Small intestine (tissue), 7 donors: ENCODE results near the gene KIF26B. TPM values are rescaled to one million over a fixed set of nuclear protein-coding genes. Genes with fewer than 3 reads are reported as not detected.
A peak's percentile ranks its signal among the peaks of the same experiment; 100 is the strongest.

Source experiments
- DNase-seq, 2 donors: peaks; one replicate each; pipeline versions ENCODE4 v3.0.0 to v3.0.0-alpha.2; 2013
- FAIRE-seq: peaks from 2 replicates; lab custom pipeline; 2012; peaks lifted over from hg19 to GRCh38; lab: Jason Lieb, UNC
- H3K27ac ChIP-seq, 3 donors: one replicate each; pipeline ENCODE4 v1.5.1; 2013; ENCODE audit warnings: low read length in 2 of 3, mild to moderate bottlenecking in 2 of 3, control low read depth in 1 of 3, inconsistent platforms in 1 of 3, low read depth in 1 of 3, moderate library complexity in 1 of 3
- H3K27me3 ChIP-seq, 3 donors: one replicate each; pipeline ENCODE4 v1.6.1; 2013; ENCODE audit warnings: low read length in 3 of 3, inconsistent platforms in 1 of 3; ENCODE audit not compliant: control insufficient read depth in 3 of 3, insufficient read depth in 3 of 3
- H3K36me3 ChIP-seq, 3 donors: one replicate each; pipeline ENCODE4 v1.6.1; 2013; ENCODE audit warnings: low read length in 3 of 3, inconsistent platforms in 1 of 3, low read depth in 1 of 3, mild to moderate bottlenecking in 1 of 3, moderate library complexity in 1 of 3; ENCODE audit not compliant: control insufficient read depth in 3 of 3, insufficient read depth in 2 of 3
- H3K4me1 ChIP-seq, 3 donors: one replicate each; pipeline ENCODE4 v1.6.1; 2013; ENCODE audit warnings: low read length in 2 of 3, inconsistent platforms in 1 of 3, low read depth in 1 of 3, mild to moderate bottlenecking in 1 of 3, moderate library complexity in 1 of 3; ENCODE audit not compliant: control insufficient read depth in 3 of 3, insufficient read depth in 2 of 3
- H3K4me3 ChIP-seq, 3 donors: one replicate each; pipeline ENCODE4 v1.5.1; 2013; ENCODE audit warnings: low read length in 3 of 3, control low read depth in 1 of 3, inconsistent platforms in 1 of 3, low read depth in 1 of 3, mild to moderate bottlenecking in 1 of 3, moderate library complexity in 1 of 3
- H3K9me3 ChIP-seq, 2 donors: one replicate each; pipeline ENCODE4 v1.6.1; 2013; ENCODE audit warnings: low read depth in 1 of 2, low read length in 1 of 2; ENCODE audit not compliant: control insufficient read depth in 2 of 2, insufficient read depth in 1 of 2
- WGBS, 3 donors: extraction: QIAGEN DNeasy Blood & Tissue Kit; methylation state at CpG; one replicate each; pipeline ENCODE4 v1.1.7; 2013; 5-methylcytosine and 5-hydroxymethylcytosine counted together
- polyA plus RNA-seq, 4 donors: library from polyadenylated mRNA; stranded (reverse) in 3 of 4; unstranded in 1 of 4; fragments of 200-250 nt in 3 of 4; fragments of 120-200 nt in 1 of 4; gene quantifications; one replicate each; pipeline versions ENCODE4 v1.2.1 to v1.2.3, GENCODE V29; 2013
- donor health status: healthy with polysubstance abuse.
- donor health status: control.
- donor health status: control.
- donor health status: Bipolar disorder and iron deficiency.
- donor health status: healthy.

Gene KIF26B
- polyA plus RNA-seq, 4 donors = 0.27 to 4.0 (median 1.3) TPM; not detected in 1

GRCh38 chr1:245298781-245299180, 144.0 kb downstream of the KIF26B start:
- no peaks in the 10 kb centered on the region for H3K27me3 ChIP-seq
- WGBS, 3 donors = 78 to 85% (median 82%) methylated on average over 12 of the region's 12 CpGs
- H3K9me3 ChIP-seq = no peaks in the 10 kb centered on the region
- no peak for DNase-seq
- H3K27ac ChIP-seq = no peak overlapping the region
- no peak overlapping the region for H3K4me3 ChIP-seq
- no peaks in the 10 kb centered on the region for H3K4me1 ChIP-seq
- no peak for FAIRE-seq
- H3K36me3 ChIP-seq = no peaks in the 10 kb centered on the region

- Histone ChIP-seq H3K4me3 (no peak overlapping the region), H3K27me3 (no peaks in the 10 kb centered on the region), H3K36me3 (no peaks in the 10 kb centered on the region), H3K27ac (peak overlapping the region in 2 of 3 donors; percentile 7 to 28), H3K4me1 (no peaks in the 10 kb centered on the region), H3K9me3 (no peaks in the 10 kb centered on the region)
- no peak for FAIRE-seq
- no peak for DNase-seq
- WGBS, 3 donors = 60 to 79% (median 78%) methylated on average over 10 of the region's 10 CpGs
Measured at GRCh38 chr1:245301162-245301580, 146.4 kb downstream of the KIF26B start.

GRCh38 chr1:245301921-245302320, 147.1 kb downstream of the KIF26B start:
- H3K27ac ChIP-seq = no peak overlapping the region
- DNase-seq (no peak), FAIRE-seq (no peak)
- H3K4me3 ChIP-seq = no peak overlapping the region
- no peaks in the 10 kb centered on the region for H3K9me3 ChIP-seq
- no peaks in the 10 kb centered on the region for H3K36me3 ChIP-seq
- no peaks in the 10 kb centered on the region for H3K4me1 ChIP-seq
- H3K27me3 ChIP-seq = no peaks in the 10 kb centered on the region
- WGBS, 3 donors = 66 to 84% (median 79%) methylated on average over 4 of the region's 4 CpGs

- no peaks in the 10 kb centered on the region for H3K9me3 ChIP-seq
- no peak overlapping the region for H3K27ac ChIP-seq
- H3K36me3 ChIP-seq = no peaks in the 10 kb centered on the region
- no peak overlapping the region for H3K4me3 ChIP-seq
- DNase-seq (no peak), FAIRE-seq (no peak)
- no peaks in the 10 kb centered on the region for H3K27me3 ChIP-seq
- 81 to 86% (median 82%) methylated on average over 3 of the region's 3 CpGs for WGBS, 3 donors
- H3K4me1 ChIP-seq = no peaks in the 10 kb centered on the region
Measured at GRCh38 chr1:245304698-245305097, 149.9 kb downstream of the KIF26B start.

- FAIRE-seq (no peak), DNase-seq (no peak)
- Histone ChIP-seq H3K4me3 (no peak overlapping the region), H3K4me1 (no peaks in the 10 kb centered on the region), H3K9me3 (no peaks in the 10 kb centered on the region), H3K36me3 (no peaks in the 10 kb centered on the region), H3K27me3 (no peaks in the 10 kb centered on the region), H3K27ac (no peak overlapping the region)
- 85 to 90% (median 86%) methylated on average over 1 of the region's 1 CpG for WGBS, 3 donors
Measured at GRCh38 chr1:245306020-245306419, 151.2 kb downstream of the KIF26B start.

- no peak overlapping the region for H3K4me3 ChIP-seq
- H3K27me3 ChIP-seq = no peaks in the 10 kb centered on the region
- no peak overlapping the region for H3K27ac ChIP-seq
- WGBS, 3 donors = 11 to 41% (median 26%) methylated on average over 12 of the region's 12 CpGs
- DNase-seq (no peak), FAIRE-seq (no peak)
- H3K4me1 ChIP-seq = no peaks in the 10 kb centered on the region
- H3K36me3 ChIP-seq = no peaks in the 10 kb centered on the region
- no peaks in the 10 kb centered on the region for H3K9me3 ChIP-seq
Measured at GRCh38 chr1:245306628-245307410, 152.0 kb downstream of the KIF26B start.

GRCh38 chr1:245310571-245311531, 156.1 kb downstream of the KIF26B start:
- 38 to 79% (median 67%) methylated on average over 22 of the region's 22 CpGs for WGBS, 3 donors
- no peaks in the 10 kb centered on the region for H3K4me1 ChIP-seq
- no peaks in the 10 kb centered on the region for H3K36me3 ChIP-seq
- no peak overlapping the region for H3K4me3 ChIP-seq
- DNase-seq = no peak
- H3K9me3 ChIP-seq = no peaks in the 10 kb centered on the region
- H3K27ac ChIP-seq = peak overlapping the region in 1 of 3 donors; percentile 43
- H3K27me3 ChIP-seq = no peaks in the 10 kb centered on the region
- no peak for FAIRE-seq

DNA sequence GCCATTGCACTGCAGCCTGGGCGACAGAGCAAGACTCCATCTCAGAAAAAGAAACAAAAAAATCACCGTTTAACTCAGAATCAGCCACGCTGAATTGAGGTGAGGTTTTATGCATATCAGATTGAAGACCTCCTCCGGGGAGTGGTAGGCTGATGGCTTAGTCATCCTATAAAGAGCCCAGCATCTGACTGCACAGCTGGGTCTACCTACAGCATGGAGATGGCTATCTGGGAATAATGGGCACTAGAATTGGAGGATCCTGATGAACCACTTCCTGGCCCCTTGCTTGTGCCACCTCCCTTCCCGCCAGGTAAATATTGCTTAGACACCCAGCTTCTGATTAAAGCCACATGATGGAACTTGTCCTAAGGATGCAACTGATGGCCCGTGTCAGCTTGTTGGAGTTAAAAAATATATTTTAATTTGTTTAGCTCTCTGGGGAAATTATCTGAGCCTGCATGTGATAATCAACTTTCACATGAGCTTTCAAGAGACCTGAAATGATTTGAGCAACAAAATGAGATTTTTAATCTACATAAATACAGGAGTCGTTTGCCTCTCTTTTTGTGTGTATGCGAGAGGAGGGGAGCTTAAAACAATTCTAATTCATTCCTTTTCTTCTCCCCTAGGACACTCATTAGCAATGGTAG, 157.2 kb downstream of the KIF26B start:
- Histone ChIP-seq H3K4me1 (no peaks in the 10 kb centered on the region), H3K9me3 (no peaks in the 10 kb centered on the region), H3K4me3 (no peak overlapping the region), H3K36me3 (no peaks in the 10 kb centered on the region), H3K27ac (no peak overlapping the region), H3K27me3 (no peaks in the 10 kb centered on the region)
- 86 to 93% (median 91%) methylated on average over 8 of the region's 8 CpGs for WGBS, 3 donors
- DNase-seq = no peak
- no peak for FAIRE-seq
